B cell (primary cell): ENCODE results near the gene ARID3B. TPM values are rescaled to one million over a fixed set of nuclear protein-coding genes. Genes with fewer than 3 reads are reported as not detected.

Experiments used
- ATAC-seq: fragments of 200-7000 bp; cut with Tn5 transposase; one replicate; pipeline ENCODE4 v1.10.0; 2021; ENCODE audit warnings: low read depth, mild to moderate bottlenecking, moderate number of reproducible peaks, moderate library complexity
- CTCF ChIA-PET: fragments of 350-600 bp; sonication (Branson Sonifier 250); formaldehyde crosslinking; loops from one replicate; lab custom pipeline; 2021; ENCODE audit warnings: antibody characterized with exemption, inconsistent platforms; lab: Charles Lee
- POLR2A ChIA-PET: fragments of 350-600 bp; sonication (Branson Sonifier 250); formaldehyde crosslinking; loops from one replicate; lab custom pipeline; 2021; ENCODE audit warnings: antibody characterized with exemption; lab: Charles Lee
- DNase-seq: peaks from one replicate; pipeline ENCODE4 v3.0.0; 2013
- H2AFZ ChIP-seq: 2 replicates; pipeline ENCODE4 v1.6.1; 2012; ENCODE audit warnings: mild to moderate bottlenecking, low read depth, low read length; ENCODE audit not compliant: insufficient read depth, poor library complexity, severe bottlenecking
- H3K27ac ChIP-seq, 2 donors: 1 replicate in 1 of 2; 2 replicates in 1 of 2; pipeline ENCODE4 v1.5.1; 2012 to 2013; ENCODE audit warnings: low read length in 2 of 2, mild to moderate bottlenecking in 2 of 2, moderate library complexity in 1 of 2
- H3K27me3 ChIP-seq, 4 experiments: fragments of 200-600 bp in 1 of 4; sonication (generic) in 1 of 4; replicated peaks in 1 of 4; 1 replicate in 2 of 4; 2 replicates in 2 of 4; pipeline versions ENCODE4 v1.6.1 to v1.7.0; 2013 to 2016; ENCODE audit warnings: low read length in 3 of 4, mild to moderate bottlenecking in 2 of 4, mixed read lengths in 1 of 4, moderate library complexity in 1 of 4; ENCODE audit not compliant: insufficient read depth in 4 of 4, control insufficient read depth in 3 of 4; ENCODE audit errors: control extremely low read depth in 1 of 4
- H3K36me3 ChIP-seq, 2 experiments: replicated peaks in 1 of 2; 1 replicate in 1 of 2; 2 replicates in 1 of 2; pipeline versions ENCODE4 v1.6.1 to v1.7.1; 2013; ENCODE audit warnings: low read length in 1 of 2; ENCODE audit not compliant: insufficient read depth in 2 of 2, control insufficient read depth in 1 of 2; ENCODE audit errors: control extremely low read depth in 1 of 2, extremely low read depth in 1 of 2
- H3K4me1 ChIP-seq, 2 donors: fragments of 200-600 bp in 1 of 2; sonication (generic) in 1 of 2; 1 replicate in 1 of 2; 2 replicates in 1 of 2; pipeline versions ENCODE4 v1.5.1 to v1.6.1; 2013 to 2017; ENCODE audit warnings: low read length in 2 of 2; ENCODE audit not compliant: control insufficient read depth in 2 of 2, insufficient read depth in 2 of 2
- H3K4me2 ChIP-seq: replicated peaks from 2 replicates; pipeline ENCODE3; 2012; ENCODE audit warnings: mild to moderate bottlenecking, low read depth, low read length; ENCODE audit not compliant: poor library complexity, severe bottlenecking
- H3K4me3 ChIP-seq, 5 experiments: fragments of 200-600 bp in 1 of 5; sonication (generic) in 1 of 5; 1 replicate in 3 of 5; 2 replicates in 2 of 5; pipeline versions ENCODE4 v1.5.1 to v1.7.0; 2011 to 2016; ENCODE audit warnings: low read length in 4 of 5, mild to moderate bottlenecking in 4 of 5, low read depth in 2 of 5, control low read depth in 1 of 5, moderate library complexity in 1 of 5; ENCODE audit not compliant: insufficient read depth in 1 of 5; ENCODE audit errors: control extremely low read depth in 1 of 5, extremely low read depth in 1 of 5
- H3K79me2 ChIP-seq: fragments of 200-600 bp; sonication (generic); one replicate; pipeline ENCODE4 v1.6.0; 2016; ENCODE audit warnings: low read length; ENCODE audit not compliant: control insufficient read depth, insufficient read depth
- H3K9ac ChIP-seq: fragments of 200-600 bp; sonication (generic); 2 replicates; pipeline ENCODE4 v1.6.1; 2017; ENCODE audit warnings: mild to moderate bottlenecking, low read length, moderate library complexity
- H3K9me3 ChIP-seq, 3 donors: one replicate each; pipeline versions ENCODE4 v1.6.1 to v1.7.1; 2013; ENCODE audit warnings: low read length in 2 of 3; ENCODE audit not compliant: control insufficient read depth in 2 of 3, insufficient read depth in 1 of 3; ENCODE audit errors: control extremely low read depth in 1 of 3
- H4K20me1 ChIP-seq: 2 replicates; pipeline ENCODE4 v1.6.0; 2012; ENCODE audit warnings: mild to moderate bottlenecking, low read length; ENCODE audit not compliant: insufficient read depth, control insufficient read depth, poor library complexity, severe bottlenecking
- H3K27ac Mint-ChIP-seq: one replicate; pipeline ENCODE4 v1.8.0; 2021; ENCODE audit warnings: mixed read lengths
- H3K27me3 Mint-ChIP-seq: one replicate; pipeline ENCODE4 v1.8.0; 2021; ENCODE audit warnings: mixed read lengths
- H3K4me1 Mint-ChIP-seq: one replicate; pipeline ENCODE4 v1.8.0; 2021; ENCODE audit warnings: mixed read lengths
- H3K4me3 Mint-ChIP-seq: one replicate; pipeline ENCODE4 v1.8.0; 2021; ENCODE audit warnings: mixed read lengths
- H3K9me3 Mint-ChIP-seq: one replicate; pipeline ENCODE4 v1.8.0; 2022; ENCODE audit warnings: mixed read lengths; ENCODE audit not compliant: insufficient read depth
- EZH2 ChIP-seq: IDR thresholded peaks from 2 replicates; pipeline ENCODE4 v1.6.1; 2012; ENCODE audit warnings: borderline replicate concordance, low read depth, mild to moderate bottlenecking, moderate library complexity, low read length; ENCODE audit not compliant: insufficient read depth, poor library complexity, severe bottlenecking
- WGBS: methylation state at CpG from one replicate; pipeline ENCODE4 v1.1.5; 2013; ENCODE audit warnings: missing lambda C conversion rate; ENCODE audit not compliant: insufficient coverage; 5-methylcytosine and 5-hydroxymethylcytosine counted together
- intact Hi-C: fragments of 100-400 bp; cut with micrococcal nuclease; formaldehyde crosslinking; loops from one replicate; pipeline ENCODE4 v1.10.0; 2022
- polyA plus RNA-seq: library from polyadenylated mRNA; depleted of rRNA; stranded (reverse); fragments of >200 nt; gene quantifications from 2 replicates; pipeline ENCODE4 v1.2.3, GENCODE V29; 2012
- total RNA-seq, 2 donors: library from RNA; stranded (reverse); fragments of 120-200 nt in 1 of 2; gene quantifications; 1 replicate in 1 of 2; 2 replicates in 1 of 2; pipeline versions ENCODE4 v1.2.3 to v1.2.4, GENCODE V29; 2013 to 2022
- TF ChIP-seq, protein P1 (sequence below): fragments of 200-600 bp; IDR thresholded peaks from one replicate; pipeline ENCODE4 v1.8.0; 2022; ENCODE audit warnings: antibody characterized with exemption, mild to moderate bottlenecking

Gene ARID3B
- total and polyA plus RNA-seq, 2 donors (not counting 1 experiment from before 2014, with no cell fraction given), result 23.0 to 31.0 TPM

DNA sequence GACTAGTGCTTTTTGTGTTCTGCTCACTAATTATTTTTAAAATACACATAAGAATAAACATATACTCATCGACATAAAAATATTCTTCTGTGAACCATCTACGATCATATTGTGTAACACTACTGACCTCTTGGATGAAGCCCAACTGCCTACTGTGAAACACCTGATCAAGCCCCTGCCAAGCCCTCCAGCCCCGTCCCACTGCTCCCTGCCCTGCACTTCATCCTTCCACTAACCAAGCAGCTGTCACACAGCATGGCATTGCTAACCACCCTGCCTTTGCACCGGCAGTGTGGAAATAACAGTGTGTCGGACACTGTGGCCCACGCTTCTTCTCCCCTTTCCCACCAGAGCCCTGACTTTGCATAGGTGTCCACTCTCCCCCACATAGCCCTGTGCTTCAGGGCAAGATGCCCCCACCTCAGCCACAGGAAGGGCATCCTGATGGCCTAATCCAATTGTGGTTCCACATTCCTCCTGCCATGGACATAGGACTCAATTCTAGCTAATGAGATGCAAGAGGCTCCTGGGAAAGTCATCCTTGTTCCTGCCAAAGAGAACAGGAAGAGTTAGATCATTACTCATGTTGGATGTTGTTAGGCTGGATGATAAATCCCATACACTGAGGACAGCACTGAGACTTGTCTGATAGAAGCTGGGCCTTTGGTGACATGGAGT lies 35.0 kb upstream of the ARID3B start:
- no peak for ATAC-seq
- no peaks in the 10 kb centered on the region for H3K27me3 ChIP-seq
- no peaks in the 10 kb centered on the region for H3K27me3 Mint-ChIP-seq
- H3K9ac ChIP-seq, result no peak overlapping the region
- no peaks in the 10 kb centered on the region for H3K9me3 Mint-ChIP-seq
- H4K20me1 ChIP-seq, result no peaks in the 10 kb centered on the region
- H3K9me3 ChIP-seq, result no peaks in the 10 kb centered on the region
- DNase-seq, result no peak
- no peak overlapping the region for H3K4me3 ChIP-seq
- WGBS, result 96% methylated on average over 6 of the region's 6 CpGs
- ChIA-PET CTCF (no interaction called here), POLR2A (no interaction called here)
- no peak overlapping the region for H3K4me3 Mint-ChIP-seq
- H3K36me3 ChIP-seq, result peaks cover 0 to 8% of the 10 kb centered on the region in 2 experiments
- TF ChIP-seq, protein P1, sequence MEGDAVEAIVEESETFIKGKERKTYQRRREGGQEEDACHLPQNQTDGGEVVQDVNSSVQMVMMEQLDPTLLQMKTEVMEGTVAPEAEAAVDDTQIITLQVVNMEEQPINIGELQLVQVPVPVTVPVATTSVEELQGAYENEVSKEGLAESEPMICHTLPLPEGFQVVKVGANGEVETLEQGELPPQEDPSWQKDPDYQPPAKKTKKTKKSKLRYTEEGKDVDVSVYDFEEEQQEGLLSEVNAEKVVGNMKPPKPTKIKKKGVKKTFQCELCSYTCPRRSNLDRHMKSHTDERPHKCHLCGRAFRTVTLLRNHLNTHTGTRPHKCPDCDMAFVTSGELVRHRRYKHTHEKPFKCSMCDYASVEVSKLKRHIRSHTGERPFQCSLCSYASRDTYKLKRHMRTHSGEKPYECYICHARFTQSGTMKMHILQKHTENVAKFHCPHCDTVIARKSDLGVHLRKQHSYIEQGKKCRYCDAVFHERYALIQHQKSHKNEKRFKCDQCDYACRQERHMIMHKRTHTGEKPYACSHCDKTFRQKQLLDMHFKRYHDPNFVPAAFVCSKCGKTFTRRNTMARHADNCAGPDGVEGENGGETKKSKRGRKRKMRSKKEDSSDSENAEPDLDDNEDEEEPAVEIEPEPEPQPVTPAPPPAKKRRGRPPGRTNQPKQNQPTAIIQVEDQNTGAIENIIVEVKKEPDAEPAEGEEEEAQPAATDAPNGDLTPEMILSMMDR, result no peak
- no peak for TF ChIP-seq EZH2
- no peaks in the 10 kb centered on the region for H3K79me2 ChIP-seq
- H3K4me1 Mint-ChIP-seq, result no peaks in the 10 kb centered on the region
- no peak overlapping the region for H3K27ac Mint-ChIP-seq
- no peak overlapping the region for H2AFZ ChIP-seq
- no peak overlapping the region for H3K27ac ChIP-seq
- H3K4me2 ChIP-seq, result no peak overlapping the region
- no peaks in the 10 kb centered on the region for H3K4me1 ChIP-seq
- intact Hi-C loops, result no loop called here

DNA sequence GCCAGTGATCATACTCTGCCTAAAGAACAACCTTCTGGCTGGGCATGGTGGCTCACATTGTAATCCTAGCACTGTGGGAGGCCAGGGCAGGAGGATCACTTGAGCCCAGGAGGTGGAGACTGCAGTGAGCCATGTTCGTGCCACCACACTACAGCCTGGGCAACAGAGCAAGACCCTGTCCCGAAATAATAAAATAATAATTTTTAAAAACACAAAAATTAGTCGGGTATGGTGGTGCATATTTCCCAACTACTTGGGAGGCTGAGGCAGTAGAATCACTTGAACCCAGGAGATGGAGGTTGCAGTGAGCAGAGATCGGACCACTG lies 34.5 kb upstream of the ARID3B start:
- H3K36me3 ChIP-seq, result peaks cover 0 to 8% of the 10 kb centered on the region in 2 experiments
- H3K4me1 ChIP-seq, result peaks cover 2 to 3% of the 10 kb centered on the region in 2 donors
- intact Hi-C loops, result no loop called here
- H3K79me2 ChIP-seq, result no peaks in the 10 kb centered on the region
- no peak overlapping the region for H2AFZ ChIP-seq
- DNase-seq (no peak), ATAC-seq (no peak)
- H3K9me3 ChIP-seq, result no peaks in the 10 kb centered on the region
- 83% methylated on average over 1 of the region's 4 CpGs for WGBS
- H3K9ac ChIP-seq, result no peak overlapping the region
- H3K4me3 ChIP-seq, result no peak overlapping the region
- ChIA-PET CTCF (no interaction called here), POLR2A (no interaction called here)
- no peaks in the 10 kb centered on the region for H3K27me3 ChIP-seq
- Mint-ChIP-seq H3K9me3 (no peaks in the 10 kb centered on the region), H3K4me1 (peaks cover 2% of the 10 kb centered on the region), H3K4me3 (no peak overlapping the region), H3K27ac (no peak overlapping the region), H3K27me3 (no peaks in the 10 kb centered on the region)
- H4K20me1 ChIP-seq, result no peaks in the 10 kb centered on the region
- TF ChIP-seq, protein P1, result no peak
- TF ChIP-seq EZH2, result no peak
- H3K4me2 ChIP-seq, result no peak overlapping the region
- H3K27ac ChIP-seq, result no peak overlapping the region
